A673 (cell line): ENCODE measurements around the gene P2RY6.

Experiments used
- CTCF ChIP-seq: fragments of 300-800, 200-600 bp; sonication (generic); conservative IDR thresholded peaks from 2 replicates; pipeline ENCODE4 v1.5.1; 2017; ENCODE audit warnings: low read depth, mild to moderate bottlenecking, antibody characterized with exemption, low read length, moderate library complexity, mixed read lengths
- EZH2 ChIP-seq: fragments of 200-600 bp; sonication (generic); IDR thresholded peaks from 2 replicates; pipeline ENCODE4 v1.6.1; 2017; ENCODE audit warnings: borderline replicate concordance, low read depth, mild to moderate bottlenecking, mixed read lengths, antibody characterized with exemption, low read length; ENCODE audit not compliant: poor library complexity, severe bottlenecking

GRCh38 chr11:73324665-73325035, 52.5 kb downstream of the P2RY6 start:
- TF ChIP-seq CTCF, result no peak
- TF ChIP-seq EZH2, result no peak
